NCI-H524 (cell line): Measurements from ENCODE around the gene KIRREL1.

ENCODE experiments used
- DNase-seq, 2 experiments: peaks; one replicate each; lab custom pipeline; 2025; lab: John Stamatoyannopoulos, UW

KIRREL1 gene

DNA sequence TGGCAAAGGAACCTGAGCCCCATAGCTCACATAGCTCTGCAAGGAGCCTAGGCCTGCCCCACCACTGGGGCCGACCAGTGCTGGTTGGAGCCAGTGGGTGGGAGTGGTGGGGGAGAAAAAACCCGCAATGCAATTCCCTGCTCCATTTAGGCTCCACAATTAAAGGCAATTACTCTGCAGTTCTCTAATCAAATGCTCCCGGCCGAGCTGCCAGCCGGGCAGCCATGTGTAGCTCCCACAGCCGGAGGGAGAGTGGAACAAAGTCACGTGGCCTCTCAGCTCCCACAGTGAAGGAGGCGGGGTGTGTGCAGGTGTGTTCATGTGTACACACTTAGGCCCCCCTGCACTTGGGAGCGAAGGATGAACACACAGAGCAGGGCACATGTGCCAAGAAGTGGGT, 81.6 kb downstream of the KIRREL1 start:
- no peak for DNase-seq

DNA sequence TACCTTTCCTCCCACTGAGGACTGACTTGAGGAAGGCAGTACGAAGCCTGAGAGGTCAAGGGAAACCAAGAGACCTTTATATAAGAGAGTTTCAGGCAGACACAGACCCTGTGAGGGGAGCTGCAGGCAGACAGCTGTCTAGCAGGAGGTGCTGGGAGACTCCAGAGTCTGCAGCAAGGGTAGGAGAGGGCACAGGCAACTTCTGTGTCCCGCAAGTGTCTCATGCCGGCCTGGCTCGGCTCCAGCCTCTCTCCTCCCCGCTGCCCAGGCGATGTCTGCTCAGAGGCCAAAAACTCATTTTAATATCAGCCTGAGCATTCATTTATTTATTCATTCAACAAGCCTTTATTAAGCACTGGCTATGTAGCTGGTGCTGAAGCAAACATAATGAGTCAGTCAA, 83.0 kb downstream of the KIRREL1 start:
- DNase-seq = no peak

- DNase-seq = no peak
Measured at GRCh38 chr1:158077411-158078256, 84.2 kb downstream of the KIRREL1 start.

DNA sequence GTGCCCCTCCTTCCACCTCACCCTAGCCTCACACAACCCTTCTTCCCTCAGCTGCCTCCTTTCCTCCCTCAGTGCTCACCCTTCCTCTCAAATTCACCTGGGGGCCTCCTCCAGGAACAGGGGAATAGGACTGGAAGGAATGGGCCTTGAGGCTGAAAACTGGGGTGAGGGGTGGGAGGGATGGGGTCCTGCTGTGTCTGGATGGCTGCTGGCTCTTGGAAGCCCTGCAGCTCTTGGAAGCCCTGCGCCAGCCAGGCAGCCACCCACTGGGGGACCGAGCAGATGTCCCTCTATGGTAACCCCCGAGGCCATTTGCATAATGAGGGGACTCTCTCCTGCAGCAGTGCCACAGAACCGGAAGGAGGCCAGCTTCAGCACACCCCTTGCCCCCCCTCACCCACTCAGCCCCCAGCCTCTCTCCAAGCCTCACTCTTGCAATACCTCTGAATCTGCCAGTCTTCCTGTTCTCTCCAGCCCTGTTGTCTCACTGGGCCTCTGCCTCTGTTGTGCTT, 85.2 kb downstream of the KIRREL1 start:
- peak in 1 of 2 experiments; percentile 12 for DNase-seq

GRCh38 chr1:158080066-158080465, 86.6 kb downstream of the KIRREL1 start:
- DNase-seq = no peak

- DNase-seq = no peak
Measured at GRCh38 chr1:158084336-158084735, 90.9 kb downstream of the KIRREL1 start.

- no peak for DNase-seq
Measured at GRCh38 chr1:158084747-158085146, 91.3 kb downstream of the KIRREL1 start.

DNA sequence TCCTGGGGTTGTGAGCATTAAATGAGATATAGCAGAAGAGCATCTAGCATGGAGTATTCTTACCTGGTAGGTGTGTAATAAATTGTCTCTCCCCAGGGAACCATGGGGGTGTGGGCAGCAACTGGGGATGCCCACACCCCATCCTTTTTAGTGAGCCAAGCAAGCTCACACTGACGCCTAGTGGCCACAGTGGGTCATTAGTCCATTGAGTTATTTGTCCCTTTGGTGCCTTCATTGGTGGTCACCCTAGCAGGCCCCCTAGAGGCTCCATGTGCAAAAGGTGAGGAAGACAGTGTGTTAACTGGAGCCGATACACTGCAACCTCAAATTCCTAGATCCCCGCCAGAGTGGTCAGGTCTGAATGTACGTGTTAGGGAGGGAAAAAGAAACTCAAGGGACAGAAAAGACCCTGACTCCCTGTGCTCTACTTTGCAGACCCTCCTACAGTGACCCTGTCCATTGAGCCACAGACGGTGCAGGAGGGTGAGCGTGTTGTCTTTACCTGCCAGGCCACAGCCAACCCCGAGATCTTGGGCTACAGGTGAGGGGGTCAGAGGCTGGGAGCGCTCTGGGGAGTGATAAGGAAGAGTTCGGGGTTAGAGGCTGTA, 94.0 kb downstream of the KIRREL1 start:
- DNase-seq = peak; percentile 50 to 70

GRCh38 chr1:158089476-158089875, 96.0 kb downstream of the KIRREL1 start:
- no peak for DNase-seq

DNA sequence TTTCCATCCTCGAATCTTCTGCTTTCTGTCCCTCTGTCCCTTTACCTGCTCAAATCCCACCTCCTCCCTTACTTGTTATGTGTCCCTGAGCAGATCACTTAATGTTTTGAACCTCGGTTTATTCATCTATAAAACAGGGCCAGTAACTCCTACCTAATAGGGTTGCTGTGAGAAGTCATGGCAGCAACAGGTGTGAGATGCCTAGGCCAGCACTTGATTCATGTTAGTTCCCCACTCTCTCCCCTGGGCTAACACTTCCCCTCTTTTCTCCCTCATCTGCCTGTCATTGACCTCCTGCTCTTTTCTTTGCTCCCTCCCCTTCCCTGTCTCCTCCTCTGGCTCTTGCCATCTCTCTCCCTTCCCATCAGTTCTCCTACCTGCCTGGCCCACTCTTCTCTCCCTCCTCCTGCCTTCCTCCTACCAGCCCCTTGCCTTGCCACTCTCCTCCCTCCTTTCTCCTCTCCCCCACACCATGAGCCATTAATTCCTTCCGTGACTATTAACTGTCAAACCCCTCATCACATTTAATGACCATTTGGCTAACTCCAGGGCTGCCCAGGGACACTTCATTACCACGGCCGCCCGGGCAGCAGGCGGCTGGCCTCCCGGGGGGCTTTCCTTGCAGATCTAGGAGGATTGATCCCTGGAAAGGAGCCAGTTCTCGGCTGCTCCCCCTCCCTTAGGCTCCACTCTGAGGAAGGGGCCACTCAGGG, 96.6 kb downstream of the KIRREL1 start:
- no peak for DNase-seq

- DNase-seq = no peak
Measured at GRCh38 chr1:158093376-158093775, 99.9 kb downstream of the KIRREL1 start.

GRCh38 chr1:158094571-158094970, 101.1 kb downstream of the KIRREL1 start:
- no peak for DNase-seq

- DNase-seq = no peak
Measured at GRCh38 chr1:158095737-158096335, 102.4 kb downstream of the KIRREL1 start.

- no peak for DNase-seq
Measured at GRCh38 chr1:158098256-158098655, 104.8 kb downstream of the KIRREL1 start.

GRCh38 chr1:158099185-158099584, 105.7 kb downstream of the KIRREL1 start:
- DNase-seq = no peak

DNA sequence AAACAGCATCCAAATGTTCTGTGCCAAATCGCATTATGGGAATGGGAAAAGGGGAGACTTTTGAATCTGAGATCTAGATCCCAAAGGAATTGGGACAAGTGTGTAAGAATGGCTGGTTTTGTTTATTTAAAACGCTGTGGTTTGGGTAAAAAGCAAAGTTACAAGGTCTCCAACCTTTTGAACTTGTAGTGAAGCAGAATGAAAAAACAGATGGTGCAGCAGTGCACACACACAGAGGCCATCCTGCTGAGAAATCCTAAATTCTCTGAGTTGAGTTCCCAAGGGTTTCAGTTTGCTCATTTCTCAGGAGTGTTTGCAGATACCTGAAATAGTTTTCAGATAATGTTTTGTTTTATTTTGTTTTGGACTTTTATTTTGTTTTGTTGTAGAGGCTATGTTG, 107.1 kb downstream of the KIRREL1 start:
- DNase-seq = no peak

GRCh38 chr1:158101455-158101854, 108.0 kb downstream of the KIRREL1 start:
- no peak for DNase-seq

DNA sequence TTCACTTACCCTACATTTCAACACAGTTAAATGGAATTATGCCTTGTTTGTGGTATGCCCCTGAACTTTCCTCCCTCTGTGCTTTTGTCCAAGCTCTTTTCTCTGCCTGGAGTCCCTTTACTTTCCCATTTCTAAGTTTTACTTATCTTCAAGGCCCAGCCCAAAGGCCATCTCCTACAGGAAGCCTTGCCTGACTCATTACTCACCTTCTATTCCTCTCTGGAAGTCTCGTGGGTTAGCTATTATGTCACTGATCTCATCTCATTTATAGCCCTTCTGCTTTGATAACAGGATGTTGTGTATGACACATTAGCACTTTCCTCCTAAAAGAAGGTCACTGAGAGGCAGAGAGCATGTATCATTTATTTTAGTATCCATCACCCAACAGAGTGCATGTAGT, 108.5 kb downstream of the KIRREL1 start:
- DNase-seq = no peak

GRCh38 chr1:158102881-158103674, 109.6 kb downstream of the KIRREL1 start:
- no peak for DNase-seq

DNA sequence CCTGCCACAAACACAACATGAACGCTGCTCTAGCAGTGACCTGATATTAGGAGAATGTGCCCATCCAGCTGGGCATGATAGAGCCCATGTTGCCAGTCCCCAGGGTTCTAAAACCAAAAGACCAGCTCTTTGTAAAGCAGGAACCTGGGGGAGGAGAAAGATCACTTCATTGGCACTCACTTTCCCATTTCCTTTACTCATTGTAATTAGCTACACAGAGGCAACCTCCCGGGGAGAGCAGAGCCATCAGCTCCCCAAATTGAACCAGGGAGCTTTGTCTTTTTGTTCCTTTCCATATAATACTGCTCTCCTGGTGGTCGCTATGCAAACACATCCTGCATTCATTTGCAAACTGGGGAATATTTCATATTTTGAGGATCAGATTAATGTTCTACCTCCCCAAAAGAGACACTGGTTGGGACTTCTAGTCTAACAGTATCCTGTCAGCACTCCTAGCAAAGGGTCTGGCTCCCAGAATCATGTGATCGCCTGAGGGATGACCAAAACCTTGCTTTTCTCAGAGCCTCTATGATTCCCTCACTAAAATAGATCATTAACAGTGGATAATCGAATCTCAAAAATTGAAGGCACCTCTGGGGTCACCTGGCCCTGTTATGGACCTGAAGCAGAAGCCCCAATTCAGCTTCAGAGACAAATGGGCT, 110.5 kb downstream of the KIRREL1 start:
- DNase-seq = no peak

GRCh38 chr1:158104891-158105290, 111.4 kb downstream of the KIRREL1 start:
- no peak for DNase-seq
